Measurements from ENCODE around the gene TECTB.

The TECTB gene

DNA sequence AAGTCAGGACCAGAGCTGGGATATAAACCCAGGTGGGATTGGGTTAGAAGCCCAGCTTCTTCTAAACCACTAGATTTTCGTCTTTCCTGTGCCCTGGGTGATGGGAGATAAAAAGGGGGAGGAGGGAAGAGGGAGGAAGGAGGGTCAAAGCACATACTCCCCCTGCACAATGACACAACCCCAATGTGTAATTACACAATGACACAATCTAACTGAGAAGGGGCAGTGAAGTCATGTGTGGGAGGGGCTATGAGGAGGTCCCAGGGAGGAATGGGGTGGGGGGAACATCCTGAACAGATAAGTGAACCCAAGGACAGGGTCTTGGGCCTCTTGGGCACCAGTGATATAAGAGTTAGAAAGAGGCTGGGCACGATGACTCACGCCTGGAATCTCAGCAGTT, 44.5 kb downstream of the TECTB start:
- Histone ChIP-seq H3K9ac (ENCODE audit: low read length) (no peak overlapping the region), H3K79me2 (ENCODE audit: low read length) (no peaks in the 10 kb centered on the region), H3K4me1 (ENCODE audit: low read length) (peaks cover 8% of the 10 kb centered on the region; the same call in 1 of the 2 replicates), H4K20me1 (ENCODE audit: insufficient read depth, low read length) (no peaks in the 10 kb centered on the region), H2AFZ (ENCODE audit: low read depth, low read length) (no peak overlapping the region), H3K27me3 (ENCODE audit: low read depth, low read length) (peaks cover 4% of the 10 kb centered on the region; the same call in 1 of the 2 replicates), H3K4me2 (ENCODE audit: low read length) (no peak overlapping the region), H3K27ac (ENCODE audit: low read length) (no peak overlapping the region), H3K9me3 (ENCODE audit: insufficient read depth, low read length) (no peaks in the 10 kb centered on the region), H3K4me3 (ENCODE audit: low read length) (no peak overlapping the region), H3K36me3 (replicated peaks; ENCODE audit: low read depth, low read length) (no peaks in the 10 kb centered on the region)
- TF ChIP-seq, protein P1, sequence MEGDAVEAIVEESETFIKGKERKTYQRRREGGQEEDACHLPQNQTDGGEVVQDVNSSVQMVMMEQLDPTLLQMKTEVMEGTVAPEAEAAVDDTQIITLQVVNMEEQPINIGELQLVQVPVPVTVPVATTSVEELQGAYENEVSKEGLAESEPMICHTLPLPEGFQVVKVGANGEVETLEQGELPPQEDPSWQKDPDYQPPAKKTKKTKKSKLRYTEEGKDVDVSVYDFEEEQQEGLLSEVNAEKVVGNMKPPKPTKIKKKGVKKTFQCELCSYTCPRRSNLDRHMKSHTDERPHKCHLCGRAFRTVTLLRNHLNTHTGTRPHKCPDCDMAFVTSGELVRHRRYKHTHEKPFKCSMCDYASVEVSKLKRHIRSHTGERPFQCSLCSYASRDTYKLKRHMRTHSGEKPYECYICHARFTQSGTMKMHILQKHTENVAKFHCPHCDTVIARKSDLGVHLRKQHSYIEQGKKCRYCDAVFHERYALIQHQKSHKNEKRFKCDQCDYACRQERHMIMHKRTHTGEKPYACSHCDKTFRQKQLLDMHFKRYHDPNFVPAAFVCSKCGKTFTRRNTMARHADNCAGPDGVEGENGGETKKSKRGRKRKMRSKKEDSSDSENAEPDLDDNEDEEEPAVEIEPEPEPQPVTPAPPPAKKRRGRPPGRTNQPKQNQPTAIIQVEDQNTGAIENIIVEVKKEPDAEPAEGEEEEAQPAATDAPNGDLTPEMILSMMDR (IDR thresholded peaks at IDR 0.05; ENCODE audit: low read depth, low read length) = no peak
- TF ChIP-seq EZH2phosphoT487 (IDR thresholded peaks at IDR 0.05; ENCODE audit: low read depth) = no peak

DNA sequence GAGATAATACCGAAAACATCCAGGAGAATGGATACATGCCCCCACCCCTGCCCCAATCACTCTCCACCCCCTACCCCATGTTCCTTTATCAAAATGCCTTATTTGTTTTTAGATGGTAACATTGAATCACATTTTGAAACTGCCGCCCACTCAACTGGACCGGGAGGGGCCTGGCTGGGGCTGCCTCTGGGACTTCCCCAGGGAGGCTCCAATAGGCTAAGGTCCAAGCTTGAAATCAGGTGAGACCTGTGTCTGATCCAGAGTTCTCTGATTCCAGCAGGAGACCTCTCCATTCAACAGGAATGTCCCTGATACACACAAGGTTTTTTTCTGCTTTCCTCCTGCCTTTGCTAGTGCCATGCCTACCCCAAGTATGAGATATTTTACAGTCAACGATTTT, 47.0 kb downstream of the TECTB start:
- no peaks in the 10 kb centered on the region for H4K20me1 ChIP-seq (ENCODE audit: insufficient read depth, low read length)
- no peaks in the 10 kb centered on the region for H3K9me3 ChIP-seq (ENCODE audit: insufficient read depth, low read length)
- H3K36me3 ChIP-seq (replicated peaks; ENCODE audit: low read depth, low read length) = no peaks in the 10 kb centered on the region
- H3K4me2 ChIP-seq (ENCODE audit: low read length) = no peak overlapping the region
- no peak overlapping the region for H3K9ac ChIP-seq (ENCODE audit: low read length)
- no peak overlapping the region for H3K4me3 ChIP-seq (ENCODE audit: low read length)
- H3K4me1 ChIP-seq (ENCODE audit: low read length) = peaks cover 8% of the 10 kb centered on the region; the same call in 1 of the 2 replicates
- no peaks in the 10 kb centered on the region for H3K79me2 ChIP-seq (ENCODE audit: low read length)
- H2AFZ ChIP-seq (ENCODE audit: low read depth, low read length) = no peak overlapping the region
- peaks cover 3% of the 10 kb centered on the region; the same call in 1 of the 2 replicates for H3K27me3 ChIP-seq (ENCODE audit: low read depth, low read length)
- TF ChIP-seq EZH2phosphoT487 (IDR thresholded peaks at IDR 0.05; ENCODE audit: low read depth) = no peak
- TF ChIP-seq, protein P1 (IDR thresholded peaks at IDR 0.05; ENCODE audit: low read depth, low read length) = no peak
- H3K27ac ChIP-seq (ENCODE audit: low read length) = no peak overlapping the region

DNA sequence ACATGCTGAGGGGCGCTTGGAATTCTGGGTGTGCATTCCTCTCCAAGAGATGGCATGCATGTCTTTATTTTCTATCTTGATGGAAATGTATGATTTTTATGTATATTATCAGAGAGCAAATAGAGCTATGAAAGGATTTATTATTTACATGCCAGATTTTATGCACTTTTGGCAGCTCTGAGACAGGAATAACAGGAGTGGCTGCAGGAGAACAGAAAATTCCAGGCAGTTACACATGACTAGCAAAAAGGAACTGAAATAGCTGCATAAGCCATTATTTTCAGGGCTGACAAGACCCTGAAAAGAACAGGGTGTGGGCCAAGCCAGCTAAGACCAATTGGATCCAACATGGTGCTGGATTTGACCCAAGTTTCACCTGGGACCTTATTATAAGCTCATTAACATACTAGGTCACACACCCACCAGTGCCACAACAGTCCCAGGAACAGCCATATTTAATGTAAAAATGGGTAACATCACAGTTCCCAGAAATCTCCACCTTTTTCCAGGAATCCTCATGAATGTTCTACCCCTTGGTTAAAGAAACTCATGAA, 47.5 kb downstream of the TECTB start:
- Histone ChIP-seq H3K9ac (ENCODE audit: low read length) (no peak overlapping the region), H3K9me3 (ENCODE audit: insufficient read depth, low read length) (no peaks in the 10 kb centered on the region), H3K27me3 (ENCODE audit: low read depth, low read length) (peaks cover 3% of the 10 kb centered on the region; the same call in 1 of the 2 replicates), H3K4me3 (ENCODE audit: low read length) (no peak overlapping the region), H3K27ac (ENCODE audit: low read length) (no peak overlapping the region), H3K79me2 (ENCODE audit: low read length) (no peaks in the 10 kb centered on the region), H3K4me1 (ENCODE audit: low read length) (peaks cover 8% of the 10 kb centered on the region; the same call in 1 of the 2 replicates), H3K36me3 (replicated peaks; ENCODE audit: low read depth, low read length) (no peaks in the 10 kb centered on the region), H2AFZ (ENCODE audit: low read depth, low read length) (no peak overlapping the region), H3K4me2 (ENCODE audit: low read length) (no peak overlapping the region), H4K20me1 (ENCODE audit: insufficient read depth, low read length) (no peaks in the 10 kb centered on the region)
- TF ChIP-seq EZH2phosphoT487 (IDR thresholded peaks at IDR 0.05; ENCODE audit: low read depth) = no peak
- TF ChIP-seq, protein P1 (IDR thresholded peaks at IDR 0.05; ENCODE audit: low read depth, low read length) = no peak

DNA sequence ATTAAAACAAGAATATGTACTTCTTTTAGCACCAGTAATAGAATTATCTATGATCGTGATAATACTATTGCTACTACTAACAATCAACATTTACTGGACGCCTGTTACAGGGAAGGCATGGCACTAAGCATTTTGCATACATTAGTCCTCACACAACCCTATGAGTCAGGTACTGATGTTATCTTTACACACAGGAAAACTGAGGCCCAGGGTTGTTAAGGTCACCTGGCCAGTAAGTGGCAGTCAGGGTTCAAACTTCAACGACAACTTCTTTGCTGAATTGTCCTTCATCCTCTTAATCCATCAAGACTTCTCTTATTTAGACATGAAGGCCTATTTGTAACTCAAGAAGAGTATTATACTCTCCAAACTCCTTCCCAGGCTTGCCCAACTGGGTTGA, 48.8 kb downstream of the TECTB start:
- Histone ChIP-seq H2AFZ (ENCODE audit: low read depth, low read length) (no peak overlapping the region), H3K9ac (ENCODE audit: low read length) (no peak overlapping the region), H3K27me3 (ENCODE audit: low read depth, low read length) (peaks cover 3% of the 10 kb centered on the region; the same call in 1 of the 2 replicates), H3K4me1 (ENCODE audit: low read length) (peaks cover 8% of the 10 kb centered on the region; the same call in 1 of the 2 replicates), H3K4me2 (ENCODE audit: low read length) (no peak overlapping the region), H3K79me2 (ENCODE audit: low read length) (no peaks in the 10 kb centered on the region), H3K9me3 (ENCODE audit: insufficient read depth, low read length) (no peaks in the 10 kb centered on the region), H3K27ac (ENCODE audit: low read length) (no peak overlapping the region), H4K20me1 (ENCODE audit: insufficient read depth, low read length) (no peaks in the 10 kb centered on the region), H3K4me3 (ENCODE audit: low read length) (no peak overlapping the region), H3K36me3 (replicated peaks; ENCODE audit: low read depth, low read length) (no peaks in the 10 kb centered on the region)
- TF ChIP-seq, protein P1 (IDR thresholded peaks at IDR 0.05; ENCODE audit: low read depth, low read length) = no peak
- no peak for TF ChIP-seq EZH2phosphoT487 (IDR thresholded peaks at IDR 0.05; ENCODE audit: low read depth)

All from OCI-LY3 (cell line).